Measurements from ENCODE around the gene PEAK3.
A peak's percentile ranks its signal among the peaks of the same experiment; 100 is the strongest.

Gene PEAK3

DNA sequence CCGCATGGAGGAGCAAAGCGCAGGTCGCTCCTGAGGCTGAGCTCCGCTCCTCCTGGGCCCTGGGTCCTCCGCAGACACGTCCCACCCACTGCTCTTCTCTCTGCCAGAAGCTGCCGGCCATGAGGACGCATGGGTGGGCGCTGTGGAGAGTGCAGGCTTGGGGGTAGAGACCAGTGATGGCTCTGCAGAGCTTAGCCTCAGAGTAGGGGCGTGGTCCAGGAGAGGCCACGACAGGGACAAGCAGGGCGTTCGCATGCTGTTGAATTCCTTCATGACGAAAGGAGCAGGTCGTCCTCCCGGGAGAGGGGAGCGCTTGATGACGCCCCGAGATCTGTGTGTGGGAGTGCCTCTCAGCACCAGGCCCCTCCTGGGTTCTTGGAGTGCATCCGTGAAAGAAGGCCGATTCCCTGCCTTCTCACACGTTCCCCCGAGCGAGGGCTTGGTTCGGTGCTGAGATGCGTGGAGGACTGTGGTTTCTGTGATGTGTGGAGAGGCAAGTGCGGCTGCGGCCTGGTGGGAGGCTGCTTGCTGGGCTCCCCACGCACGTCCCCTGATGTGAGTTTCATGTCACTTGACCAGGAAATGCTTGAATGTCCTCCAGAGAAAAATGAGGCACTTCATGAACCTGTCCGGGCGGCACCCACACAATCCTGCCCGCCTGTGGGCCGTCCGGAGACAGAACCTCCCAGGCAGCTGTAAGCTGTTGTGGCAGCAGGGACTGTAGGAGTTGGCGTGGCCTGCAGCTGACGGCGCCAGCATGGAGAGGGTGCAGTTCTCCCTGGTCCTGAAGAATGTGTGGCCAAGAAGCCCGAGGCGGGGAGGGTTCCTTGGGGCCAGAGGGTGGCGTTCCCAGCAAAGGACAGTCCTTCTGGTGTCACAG, 40.9 kb downstream of the PEAK3 start:
- Histone ChIP-seq H2AFZ (ENCODE audit: low read depth, low read length) (no peak overlapping the region), H3K4me1 (ENCODE audit: control insufficient read depth, insufficient read depth, low read depth, low read length) (peaks cover 37% of the 10 kb centered on the region), H2BK12ac (ENCODE audit: low read length in 2 of 2) (peak overlapping the region in 1 of 2 experiments; percentile 28), H3K9ac (ENCODE audit: low read length) (peak overlapping the region; percentile 84), H3K27ac (ENCODE audit: low read length, poor library complexity, severe bottlenecking) (no peak overlapping the region), H3K27me3 (ENCODE audit: control insufficient read depth in 1 of 2, insufficient read depth in 1 of 2, low read length in 2 of 2) (no peaks in the 10 kb centered on the region), H3K9me3 (ENCODE audit: control insufficient read depth, low read length) (no peaks in the 10 kb centered on the region), H4K8ac (ENCODE audit: low read length) (peak overlapping the region; percentile 0), H3K4ac (ENCODE audit: low read depth in 1 of 2, low read length in 2 of 2) (no peak overlapping the region), H3K79me1 (replicated peaks; ENCODE audit: low read length, poor library complexity, severe bottlenecking) (peaks cover 18% of the 10 kb centered on the region), H2AK5ac (ENCODE audit: low read length, severe bottlenecking) (peak overlapping the region; percentile 20), H3K4me3 (ENCODE audit: insufficient read depth in 1 of 2, low read depth in 1 of 2, low read length in 2 of 2) (peak overlapping the region in 1 of 2 experiments; percentile 80), H4K91ac (ENCODE audit: low read length) (peak overlapping the region; percentile 71), H2BK5ac (ENCODE audit: low read depth, low read length, poor library complexity, severe bottlenecking) (no peak overlapping the region), H2BK15ac (ENCODE audit: low read depth, poor library complexity, severe bottlenecking) (no peak overlapping the region), H3K23ac (ENCODE audit: low read length in 2 of 2) (peak overlapping the region; percentile 37 to 81), H3K18ac (ENCODE audit: low read depth in 1 of 2, low read length in 2 of 2) (no peak overlapping the region), H3K14ac (ENCODE audit: low read length in 2 of 2) (no peak overlapping the region), H3K4me2 (ENCODE audit: low read length, poor library complexity, severe bottlenecking) (no peak overlapping the region), H3K36me3 (ENCODE audit: control insufficient read depth in 1 of 2, insufficient read depth in 2 of 2, low read depth in 1 of 2, low read length in 2 of 2) (peaks cover 37 to 64% of the 10 kb centered on the region in 2 experiments), H2BK120ac (ENCODE audit: low read depth, low read length) (no peak overlapping the region)
- no peak for DNase-seq
- WGBS = 93% methylated on average over 41 of the region's 41 CpGs

DNA sequence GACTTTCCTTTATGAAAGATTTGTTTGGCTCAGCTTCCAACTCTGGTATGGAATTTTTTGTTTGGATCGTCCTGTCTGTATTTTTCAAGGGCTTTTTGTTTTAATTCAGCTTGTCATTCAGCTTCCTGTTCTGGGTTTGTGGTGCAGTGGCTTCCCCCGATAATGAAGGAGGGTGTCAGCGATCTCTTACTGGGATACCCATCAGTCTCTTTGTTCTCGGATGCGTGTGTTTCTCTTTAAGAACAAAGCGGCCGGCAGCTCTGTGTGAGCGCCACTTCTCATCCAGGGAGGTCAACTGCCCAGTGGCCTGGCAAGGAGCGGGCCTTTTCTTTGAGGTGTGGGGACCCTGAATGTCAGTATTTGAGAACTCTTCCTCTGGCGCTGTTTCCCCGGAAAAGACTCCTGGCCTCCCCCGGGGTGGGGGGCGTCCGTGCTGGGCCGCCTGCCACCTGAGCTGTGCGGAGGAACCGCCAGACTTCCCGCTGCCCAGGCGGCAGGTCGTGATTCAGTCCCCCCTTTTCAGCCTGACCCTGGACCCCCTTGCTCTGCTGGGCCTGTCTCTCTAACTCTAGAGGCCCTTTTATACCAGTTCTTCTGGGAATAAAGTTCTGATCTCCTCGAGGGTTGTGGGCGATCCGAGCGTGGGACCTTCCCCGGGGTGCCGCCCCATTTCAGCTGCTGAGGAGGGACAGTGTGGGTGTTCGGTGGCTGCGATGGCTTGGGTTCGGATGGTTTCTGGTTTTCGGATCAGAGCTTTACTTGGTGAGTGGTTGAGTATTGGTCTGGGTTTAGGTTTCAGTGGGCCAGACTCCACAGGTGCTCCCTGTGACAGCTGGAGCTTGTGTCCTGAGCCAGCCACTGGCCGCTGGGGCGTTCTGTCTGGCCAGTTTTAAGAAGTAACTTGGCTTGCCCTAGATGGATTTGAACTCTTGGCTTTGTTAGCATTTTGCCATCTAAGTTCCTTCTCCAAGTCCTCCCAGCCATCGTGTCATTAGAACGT, 41.9 kb downstream of the PEAK3 start:
- no peak overlapping the region for H2BK120ac ChIP-seq (ENCODE audit: low read depth, low read length)
- peak overlapping the region in 1 of 2 experiments; percentile 17 for H3K4ac ChIP-seq (ENCODE audit: low read depth in 1 of 2, low read length in 2 of 2)
- no peak for DNase-seq
- peak overlapping the region; percentile 84 for H3K9ac ChIP-seq (ENCODE audit: low read length)
- peak overlapping the region; percentile 14 for H2BK5ac ChIP-seq (ENCODE audit: low read depth, low read length, poor library complexity, severe bottlenecking)
- H4K91ac ChIP-seq (ENCODE audit: low read length) = no peak overlapping the region
- peaks cover 26 to 53% of the 10 kb centered on the region in 2 experiments for H3K36me3 ChIP-seq (ENCODE audit: control insufficient read depth in 1 of 2, insufficient read depth in 2 of 2, low read depth in 1 of 2, low read length in 2 of 2)
- no peak overlapping the region for H2AFZ ChIP-seq (ENCODE audit: low read depth, low read length)
- no peak overlapping the region for H3K23ac ChIP-seq (ENCODE audit: low read length in 2 of 2)
- peak overlapping the region; percentile 50 to 80 for H3K4me3 ChIP-seq (ENCODE audit: insufficient read depth in 1 of 2, low read depth in 1 of 2, low read length in 2 of 2)
- no peak overlapping the region for H4K8ac ChIP-seq (ENCODE audit: low read length)
- H3K27me3 ChIP-seq (ENCODE audit: control insufficient read depth in 1 of 2, insufficient read depth in 1 of 2, low read length in 2 of 2) = no peaks in the 10 kb centered on the region
- H2BK12ac ChIP-seq (ENCODE audit: low read length in 2 of 2) = peak overlapping the region in 1 of 2 experiments; percentile 1
- no peak overlapping the region for H3K14ac ChIP-seq (ENCODE audit: low read length in 2 of 2)
- no peaks in the 10 kb centered on the region for H3K9me3 ChIP-seq (ENCODE audit: control insufficient read depth, low read length)
- H3K79me1 ChIP-seq (replicated peaks; ENCODE audit: low read length, poor library complexity, severe bottlenecking) = peaks cover 8% of the 10 kb centered on the region
- no peak overlapping the region for H2BK15ac ChIP-seq (ENCODE audit: low read depth, poor library complexity, severe bottlenecking)
- peak overlapping the region; percentile 28 for H2AK5ac ChIP-seq (ENCODE audit: low read length, severe bottlenecking)
- peaks cover 37% of the 10 kb centered on the region for H3K4me1 ChIP-seq (ENCODE audit: control insufficient read depth, insufficient read depth, low read depth, low read length)
- peak overlapping the region; percentile 34 for H3K27ac ChIP-seq (ENCODE audit: low read length, poor library complexity, severe bottlenecking)
- H3K18ac ChIP-seq (ENCODE audit: low read depth in 1 of 2, low read length in 2 of 2) = peak overlapping the region in 1 of 2 experiments; percentile 26
- WGBS = 60% methylated on average over 33 of the region's 34 CpGs
- H3K4me2 ChIP-seq (ENCODE audit: low read length, poor library complexity, severe bottlenecking) = peak overlapping the region; percentile 71

DNA sequence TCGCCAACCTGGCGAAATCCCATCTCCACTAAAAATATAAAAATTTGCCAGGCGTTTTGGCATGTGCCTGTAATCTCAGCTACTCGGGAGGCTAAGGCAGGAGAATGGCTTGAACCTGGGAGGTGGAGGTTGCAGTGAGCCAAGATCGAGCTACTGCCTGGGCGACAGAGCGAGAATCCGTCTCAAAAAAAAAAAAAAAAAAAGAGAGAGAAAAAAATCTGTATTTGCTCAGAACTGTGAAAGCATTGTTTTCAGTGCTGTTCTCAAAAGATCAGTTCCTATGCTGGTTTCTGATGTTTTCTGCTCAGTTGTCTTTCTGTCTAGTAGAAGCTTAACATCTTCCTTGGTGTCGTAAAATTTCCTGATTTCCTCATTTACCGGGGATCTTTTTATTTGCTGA, 42.8 kb downstream of the PEAK3 start:
- H2BK15ac ChIP-seq (ENCODE audit: low read depth, poor library complexity, severe bottlenecking) = no peak overlapping the region
- H3K23ac ChIP-seq (ENCODE audit: low read length in 2 of 2) = no peak overlapping the region
- peak overlapping the region; percentile 14 for H3K27ac ChIP-seq (ENCODE audit: low read length, poor library complexity, severe bottlenecking)
- no peak overlapping the region for H2AK5ac ChIP-seq (ENCODE audit: low read length, severe bottlenecking)
- H3K36me3 ChIP-seq (ENCODE audit: control insufficient read depth in 1 of 2, insufficient read depth in 2 of 2, low read depth in 1 of 2, low read length in 2 of 2) = peaks cover 18 to 49% of the 10 kb centered on the region in 2 experiments
- H3K4me2 ChIP-seq (ENCODE audit: low read length, poor library complexity, severe bottlenecking) = peak overlapping the region; percentile 59
- H3K4me1 ChIP-seq (ENCODE audit: control insufficient read depth, insufficient read depth, low read depth, low read length) = peaks cover 44% of the 10 kb centered on the region
- H4K8ac ChIP-seq (ENCODE audit: low read length) = no peak overlapping the region
- peaks cover 4% of the 10 kb centered on the region for H3K79me1 ChIP-seq (replicated peaks; ENCODE audit: low read length, poor library complexity, severe bottlenecking)
- H2AFZ ChIP-seq (ENCODE audit: low read depth, low read length) = no peak overlapping the region
- no peak overlapping the region for H2BK5ac ChIP-seq (ENCODE audit: low read depth, low read length, poor library complexity, severe bottlenecking)
- H2BK12ac ChIP-seq (ENCODE audit: low read length in 2 of 2) = no peak overlapping the region
- no peak overlapping the region for H3K4ac ChIP-seq (ENCODE audit: low read depth in 1 of 2, low read length in 2 of 2)
- H4K91ac ChIP-seq (ENCODE audit: low read length) = no peak overlapping the region
- H3K18ac ChIP-seq (ENCODE audit: low read depth in 1 of 2, low read length in 2 of 2) = no peak overlapping the region
- H3K14ac ChIP-seq (ENCODE audit: low read length in 2 of 2) = no peak overlapping the region
- DNase-seq = no peak
- 72% methylated on average over 9 of the region's 10 CpGs for WGBS
- no peak overlapping the region for H2BK120ac ChIP-seq (ENCODE audit: low read depth, low read length)
- no peaks in the 10 kb centered on the region for H3K27me3 ChIP-seq (ENCODE audit: control insufficient read depth in 1 of 2, insufficient read depth in 1 of 2, low read length in 2 of 2)
- H3K4me3 ChIP-seq (ENCODE audit: insufficient read depth in 1 of 2, low read depth in 1 of 2, low read length in 2 of 2) = peak overlapping the region in 1 of 2 experiments; percentile 80
- H3K9me3 ChIP-seq (ENCODE audit: control insufficient read depth, low read length) = no peaks in the 10 kb centered on the region
- H3K9ac ChIP-seq (ENCODE audit: low read length) = peak overlapping the region; percentile 84

All from mesenchymal stem cell (in vitro differentiated cells and primary cell).